ENCODE measurements around the gene C4BPA.

The C4BPA gene

GRCh38 chr1:207103892-207104373 is at the start of gene C4BPA:
C4BPA (plus strand) TSS chr1:207104233; CDS start chr1:207113026, 8,793 bp downstream.
- DNase-seq, result no peak

GRCh38 chr1:207054491-207054890 is 49.5 kb upstream of the C4BPA start:
- no peak for DNase-seq

GRCh38 chr1:207055386-207056001 is 48.5 kb upstream of the C4BPA start:
- DNase-seq, result no peak

- DNase-seq, result no peak
Observed at GRCh38 chr1:207056673-207057072, 47.4 kb upstream of the C4BPA start.

- DNase-seq, result no peak
Observed at GRCh38 chr1:207058252-207058651, 45.8 kb upstream of the C4BPA start.

GRCh38 chr1:207058878-207059867 is 44.9 kb upstream of the C4BPA start:
- DNase-seq, result peak; percentile 64

GRCh38 chr1:207059881-207060280 is 44.2 kb upstream of the C4BPA start:
- no peak for DNase-seq

GRCh38 chr1:207060596-207060995 is 43.4 kb upstream of the C4BPA start:
- DNase-seq, result no peak

GRCh38 chr1:207062058-207062457 is 42.0 kb upstream of the C4BPA start:
- DNase-seq, result no peak

- DNase-seq, result no peak
Observed at GRCh38 chr1:207063014-207063413, 41.0 kb upstream of the C4BPA start.

GRCh38 chr1:207064561-207064960 is 39.5 kb upstream of the C4BPA start:
- DNase-seq, result no peak

DNA sequence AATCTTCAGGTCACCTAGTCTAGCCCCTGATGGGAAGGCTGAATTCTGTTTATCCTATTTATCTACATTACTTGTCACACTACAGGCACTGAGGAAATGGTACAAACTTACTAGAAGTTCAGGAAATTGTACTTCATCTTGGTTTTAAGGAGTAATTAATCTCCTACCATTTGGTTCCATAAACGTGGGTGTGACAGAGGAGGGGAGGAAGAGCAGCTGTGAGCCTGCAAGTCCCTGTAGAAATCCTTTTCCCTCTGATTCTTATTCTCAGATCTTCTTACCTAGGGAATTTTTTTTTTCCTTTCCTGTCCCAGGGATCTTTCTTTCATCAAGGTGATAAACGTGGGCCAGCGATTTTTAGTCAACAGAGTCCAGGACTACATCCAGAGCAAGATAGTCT is 36.8 kb upstream of the C4BPA start:
- no peak for DNase-seq

DNA sequence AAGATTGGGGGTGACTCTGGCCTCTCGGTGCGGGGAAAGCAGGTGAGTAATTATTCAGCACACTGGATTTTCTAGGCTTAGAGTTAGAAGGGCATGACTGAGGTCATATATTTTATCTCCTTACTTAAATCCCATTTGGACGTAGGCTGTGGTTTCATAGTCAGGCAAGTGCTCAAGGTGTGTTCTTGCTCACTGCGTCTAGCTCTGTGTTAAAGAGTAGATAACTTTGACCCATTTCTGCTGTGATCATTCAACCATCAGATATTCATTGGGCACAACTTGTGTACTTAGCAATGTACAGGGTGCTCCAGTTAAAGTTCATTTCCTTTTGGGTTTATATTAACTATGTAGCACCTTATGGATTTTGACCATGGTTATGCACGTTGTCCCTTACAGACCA is 36.4 kb upstream of the C4BPA start:
- DNase-seq, result no peak

GRCh38 chr1:207069061-207069460 is 35.0 kb upstream of the C4BPA start:
- DNase-seq, result no peak

DNA sequence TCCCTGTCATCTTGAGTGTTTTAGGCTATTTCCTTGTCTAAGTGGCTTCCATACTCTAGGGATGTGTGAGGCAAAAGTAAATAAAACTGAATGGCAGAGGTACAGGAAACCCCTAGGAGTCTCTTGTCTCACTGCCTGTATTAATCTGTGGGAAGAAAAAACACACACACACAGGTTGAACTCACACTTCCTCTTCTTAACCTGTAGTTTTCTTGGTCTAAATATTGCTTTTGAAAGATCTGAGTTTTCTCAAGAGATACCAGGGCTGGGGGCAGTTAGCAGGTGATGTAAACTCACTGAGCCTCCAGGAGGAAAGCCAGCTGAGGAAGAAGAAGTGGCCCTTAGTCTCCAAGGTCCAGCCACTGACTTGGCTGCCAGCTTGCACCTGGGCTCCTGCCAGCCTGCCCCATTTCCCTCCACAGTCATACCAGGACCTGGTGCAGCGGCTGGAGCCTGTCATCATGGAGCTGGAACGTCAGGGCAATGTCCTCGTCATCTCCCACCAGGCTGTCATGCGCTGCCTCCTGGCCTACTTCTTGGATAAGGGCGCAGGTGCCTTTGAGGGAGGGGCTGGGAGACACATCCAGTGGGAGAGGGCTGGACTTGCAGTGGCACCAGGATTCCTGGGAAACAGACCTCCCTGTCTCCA is 34.1 kb upstream of the C4BPA start:
- DNase-seq, result no peak

DNA sequence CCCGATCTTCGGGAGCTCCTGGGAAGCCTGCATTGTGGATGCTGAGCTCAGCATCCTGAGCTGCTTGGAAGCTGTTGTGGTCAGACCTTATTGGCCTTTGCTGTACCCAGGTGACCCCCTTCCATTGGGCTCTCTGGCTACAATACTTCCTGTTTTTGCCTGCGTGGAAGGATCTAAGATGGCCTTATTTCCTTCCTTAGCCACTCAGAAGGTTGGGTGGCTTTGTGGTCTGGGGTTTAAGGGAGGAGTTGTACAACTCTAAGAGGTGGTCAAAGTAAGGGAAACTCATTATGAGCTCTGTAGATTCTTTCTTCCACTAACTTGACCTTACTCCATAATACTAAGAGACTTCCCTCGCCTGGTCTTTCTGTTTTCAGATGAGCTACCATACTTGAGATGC is 33.2 kb upstream of the C4BPA start:
- no peak for DNase-seq

GRCh38 chr1:207071426-207071825 is 32.6 kb upstream of the C4BPA start:
- no peak for DNase-seq

DNA sequence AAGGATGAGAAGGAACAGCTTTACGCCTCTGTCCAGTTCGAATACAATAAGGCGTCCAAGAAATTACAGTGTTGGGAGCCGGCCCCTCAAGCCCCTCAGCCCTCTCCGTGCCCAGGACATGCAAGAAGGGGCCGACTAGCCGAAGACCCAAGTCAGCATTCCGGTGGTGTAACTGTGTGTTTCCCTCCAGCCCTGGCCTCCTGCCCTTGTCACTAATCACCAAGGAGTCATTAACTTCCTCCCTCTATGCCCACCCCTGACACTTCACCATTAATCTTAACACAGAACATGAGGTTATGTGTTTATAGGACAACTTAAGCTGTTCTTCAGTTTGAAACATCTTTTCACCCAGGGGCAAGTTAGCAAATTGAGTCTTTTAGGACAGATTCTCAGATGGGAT is 31.8 kb upstream of the C4BPA start:
- DNase-seq, result no peak

- DNase-seq, result no peak
Observed at GRCh38 chr1:207073906-207074820, 29.9 kb upstream of the C4BPA start.

DNA sequence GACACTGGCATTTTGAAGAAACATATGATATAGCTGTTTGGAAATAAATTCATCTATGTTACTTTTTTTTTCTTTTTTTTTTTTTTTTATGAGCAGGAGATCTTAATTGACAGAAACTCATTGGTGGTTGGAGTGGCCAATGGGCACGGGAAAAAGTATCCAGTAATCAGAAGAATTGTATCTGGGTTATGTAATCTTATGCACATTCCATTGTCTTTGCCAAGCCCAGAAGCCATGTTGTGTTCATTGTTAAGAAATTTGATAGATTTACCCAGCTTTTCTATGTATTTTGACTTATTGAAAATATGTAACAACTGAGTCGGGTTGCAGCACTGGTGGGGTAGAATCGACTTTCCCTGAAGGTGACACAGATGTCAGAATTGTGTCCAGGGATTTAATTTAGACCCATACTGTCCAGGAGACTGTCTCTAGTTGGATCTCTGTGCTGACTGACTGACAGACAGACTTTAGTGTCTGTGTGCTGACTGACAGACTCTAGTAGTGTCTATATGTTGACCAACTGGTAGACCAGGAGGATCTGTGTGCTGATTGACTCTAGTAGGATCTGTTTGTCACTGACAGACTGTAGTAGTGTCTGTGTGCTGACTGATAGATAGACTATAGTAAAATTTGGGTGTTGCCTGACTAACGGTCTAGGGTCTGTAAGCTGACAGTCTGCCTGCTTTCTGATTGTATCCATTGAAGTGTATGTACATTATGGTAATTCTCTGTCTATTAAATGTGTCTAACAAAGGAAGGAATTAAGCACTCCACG is 27.7 kb upstream of the C4BPA start:
- no peak for DNase-seq

GRCh38 chr1:207077012-207077411 is 27.0 kb upstream of the C4BPA start:
- no peak for DNase-seq
